H1 (cell line): Measurements from ENCODE around the gene DCP2. TPM values are rescaled to one million over a fixed set of nuclear protein-coding genes. Genes with fewer than 3 reads are reported as not detected.

Experiments
- CTBP2 ChIP-seq: IDR thresholded peaks from 2 replicates; pipeline ENCODE4 v1.7.0; 2011; ENCODE audit warnings: borderline replicate concordance, mild to moderate bottlenecking, moderate library complexity, mixed read lengths, low read length; ENCODE audit not compliant: insufficient read depth, insufficient read length
- HDAC6 ChIP-seq: IDR thresholded peaks from one replicate; pipeline ENCODE4 v1.7.1; 2012; ENCODE audit warnings: low read depth, mild to moderate bottlenecking, inconsistent platforms, low read length, moderate library complexity
- KDM1A ChIP-seq: fragments of 200-600, 300-600 bp; sonication (generic); IDR thresholded peaks from 2 replicates; pipeline ENCODE4 v1.7.1; 2016; ENCODE audit warnings: mild to moderate bottlenecking, low read length, borderline replicate concordance
- MAFK ChIP-seq: IDR thresholded peaks from 2 replicates; pipeline ENCODE4 v1.6.1; 2012; ENCODE audit warnings: low read depth, mild to moderate bottlenecking, improper control_type of control experiment, low read length
- SIX5 ChIP-seq: IDR thresholded peaks from 2 replicates; pipeline ENCODE4 v1.6.1; 2011; ENCODE audit warnings: mild to moderate bottlenecking, low read depth, low read length
- polyA plus RNA-seq, 7 experiments: library from polyadenylated mRNA; depleted of rRNA in 3 of 7; stranded (reverse) in 5 of 7; unstranded in 2 of 7; fragments of >200 nt in 5 of 7; fragments of 200-250 nt in 2 of 7; gene quantifications; 1 replicate in 5 of 7; 2 replicates in 1 of 7; 4 replicates in 1 of 7; pipeline versions ENCODE4 v1.2.1 to v1.2.3, GENCODE V29; 2011 to 2013; ENCODE audit warnings: missing spikeins in 2 of 7, mixed read lengths in 2 of 7
- total RNA-seq: library from RNA; stranded (reverse); fragmentation: NEBNext Ultra II Directional; extraction: Animal tissue kit (Norgen Biotek cat#: 25700); gene quantifications from 2 replicates; pipeline ENCODE4 v1.2.1, GENCODE V29; 2021

Gene DCP2
- total and polyA plus RNA-seq, 2 of the 8 experiments (the other 6 are each of a cell fraction or from before 2014, with no cell fraction given), result 14.4 to 162 TPM

DNA sequence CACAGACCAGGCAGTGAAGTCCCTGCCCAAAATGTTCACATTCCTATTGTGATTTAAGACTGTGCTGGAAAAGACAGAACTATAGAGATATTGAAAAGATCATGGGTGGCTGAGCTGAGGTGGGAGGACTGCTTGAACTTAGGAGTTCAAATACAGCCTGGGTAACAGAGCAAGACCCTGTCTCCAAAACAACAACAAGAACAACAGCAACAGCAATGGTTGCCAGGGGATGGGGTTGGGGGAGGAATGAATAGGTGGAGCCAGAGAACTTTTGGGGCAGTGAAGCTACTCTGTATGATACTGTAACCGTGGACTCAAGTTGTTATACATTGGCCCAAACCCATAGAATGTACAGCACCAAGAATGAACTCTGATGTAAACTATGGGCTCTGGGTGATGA, 88.2 kb downstream of the DCP2 start (continued):
- TF ChIP-seq KDM1A (no peak), SIX5 (no peak), CTBP2 (no peak), HDAC6 (no peak), MAFK (no peak)
